ENCODE results near the gene RFX2. TPM values are rescaled to one million over a fixed set of nuclear protein-coding genes. Genes with fewer than 3 reads are reported as not detected.

The RFX2 gene
- total RNA-seq, 2 donors from 2014 or later, result 6.6 to 11.0 TPM

- no peak overlapping the region for H3K27ac ChIP-seq (ENCODE audit: low read depth, low read length)
- Mint-ChIP-seq H3K36me3 (ENCODE audit: low read depth) (no peaks in the 10 kb centered on the region), H3K27me3 (ENCODE audit: insufficient read depth) (peaks cover 12% of the 10 kb centered on the region), H3K4me1 (peaks cover 6% of the 10 kb centered on the region), H3K27ac (no peak overlapping the region), H3K9me3 (no peaks in the 10 kb centered on the region), H3K4me3 (no peak overlapping the region)
- no peaks in the 10 kb centered on the region for H3K27me3 ChIP-seq (ENCODE audit: control insufficient read depth, insufficient read depth, low read length, poor library complexity, severe bottlenecking)
- H3K4me3 ChIP-seq (ENCODE audit: low read length), result no peak overlapping the region
- peak; percentile 71 for TF ChIP-seq CTCF (conservative IDR thresholded peaks at IDR 0.05)
- H3K4me1 ChIP-seq (ENCODE audit: control insufficient read depth, insufficient read depth, low read length), result peaks cover 2% of the 10 kb centered on the region
- no peak overlapping the region for H3K9ac ChIP-seq (ENCODE audit: extremely low read depth, low read length, poor library complexity, severe bottlenecking)
- H3K9me3 ChIP-seq (ENCODE audit: control insufficient read depth, low read length), result no peaks in the 10 kb centered on the region
- DNase-seq, result peak; percentile 90
- H3K36me3 ChIP-seq (ENCODE audit: control insufficient read depth, insufficient read depth, low read length), result no peaks in the 10 kb centered on the region
- 52 to 66% methylated on average over 6 to 10 of the region's 10 CpGs for WGBS, 2 experiments (ENCODE audit: insufficient coverage in 1 of 2, insufficient read length in 1 of 2)
Observed at GRCh38 chr19:6018786-6019185, 91.5 kb downstream of the RFX2 start.

- peaks cover 12% of the 10 kb centered on the region for H3K27me3 Mint-ChIP-seq (ENCODE audit: insufficient read depth)
- no peaks in the 10 kb centered on the region for H3K9me3 Mint-ChIP-seq
- WGBS, 2 experiments (ENCODE audit: insufficient coverage in 1 of 2, insufficient read length in 1 of 2), result 87 to 93% methylated on average over 6 to 9 of the region's 11 CpGs
- H3K4me3 Mint-ChIP-seq, result no peak overlapping the region
- Histone ChIP-seq H3K4me1 (ENCODE audit: control insufficient read depth, insufficient read depth, low read length) (peaks cover 2% of the 10 kb centered on the region), H3K27me3 (ENCODE audit: control insufficient read depth, insufficient read depth, low read length, poor library complexity, severe bottlenecking) (no peaks in the 10 kb centered on the region), H3K9me3 (ENCODE audit: control insufficient read depth, low read length) (no peaks in the 10 kb centered on the region), H3K27ac (ENCODE audit: low read depth, low read length) (no peak overlapping the region), H3K9ac (ENCODE audit: extremely low read depth, low read length, poor library complexity, severe bottlenecking) (no peak overlapping the region), H3K4me3 (ENCODE audit: low read length) (no peak overlapping the region), H3K36me3 (ENCODE audit: control insufficient read depth, insufficient read depth, low read length) (no peaks in the 10 kb centered on the region)
- H3K27ac Mint-ChIP-seq, result no peak overlapping the region
- H3K4me1 Mint-ChIP-seq, result peaks cover 6% of the 10 kb centered on the region
- no peaks in the 10 kb centered on the region for H3K36me3 Mint-ChIP-seq (ENCODE audit: low read depth)
- no peak for TF ChIP-seq CTCF (conservative IDR thresholded peaks at IDR 0.05)
- DNase-seq, result no peak
Observed at GRCh38 chr19:6017576-6017975, 92.7 kb downstream of the RFX2 start.

GRCh38 chr19:6015841-6016545 lies 94.3 kb downstream of the RFX2 start:
- Mint-ChIP-seq H3K27ac (no peak overlapping the region), H3K9me3 (no peaks in the 10 kb centered on the region), H3K36me3 (ENCODE audit: low read depth) (no peaks in the 10 kb centered on the region), H3K27me3 (ENCODE audit: insufficient read depth) (peaks cover 6% of the 10 kb centered on the region), H3K4me3 (no peak overlapping the region), H3K4me1 (no peaks in the 10 kb centered on the region)
- no peak for TF ChIP-seq CTCF (conservative IDR thresholded peaks at IDR 0.05)
- DNase-seq, result no peak
- 92 to 94% methylated on average over 25 to 26 of the region's 26 CpGs for WGBS, 2 experiments (ENCODE audit: insufficient coverage in 1 of 2, insufficient read length in 1 of 2)
- H3K9ac ChIP-seq (ENCODE audit: extremely low read depth, low read length, poor library complexity, severe bottlenecking), result no peak overlapping the region
- no peaks in the 10 kb centered on the region for H3K36me3 ChIP-seq (ENCODE audit: control insufficient read depth, insufficient read depth, low read length)
- H3K9me3 ChIP-seq (ENCODE audit: control insufficient read depth, low read length), result no peaks in the 10 kb centered on the region
- no peaks in the 10 kb centered on the region for H3K4me1 ChIP-seq (ENCODE audit: control insufficient read depth, insufficient read depth, low read length)
- H3K27ac ChIP-seq (ENCODE audit: low read depth, low read length), result no peak overlapping the region
- H3K4me3 ChIP-seq (ENCODE audit: low read length), result no peak overlapping the region
- no peaks in the 10 kb centered on the region for H3K27me3 ChIP-seq (ENCODE audit: control insufficient read depth, insufficient read depth, low read length, poor library complexity, severe bottlenecking)

All from endodermal cell (in vitro differentiated cells).